OCI-LY3 (cell line): ENCODE data around the gene DUSP7.

Experiments
- EZH2phosphoT487 ChIP-seq: fragments of 200-600 bp; shearing (Covaris generic); IDR thresholded peaks from 2 replicates; pipeline ENCODE4 v1.6.1; 2018; ENCODE audit warnings: antibody characterized with exemption, mixed run types, low read depth
- TF ChIP-seq, protein P1 (sequence below): fragments of 200-600, 300-600 bp; sonication (generic); IDR thresholded peaks from 2 replicates; pipeline ENCODE4 v1.5.1; 2014; ENCODE audit warnings: antibody characterized with exemption, low read length, low read depth

DNA sequence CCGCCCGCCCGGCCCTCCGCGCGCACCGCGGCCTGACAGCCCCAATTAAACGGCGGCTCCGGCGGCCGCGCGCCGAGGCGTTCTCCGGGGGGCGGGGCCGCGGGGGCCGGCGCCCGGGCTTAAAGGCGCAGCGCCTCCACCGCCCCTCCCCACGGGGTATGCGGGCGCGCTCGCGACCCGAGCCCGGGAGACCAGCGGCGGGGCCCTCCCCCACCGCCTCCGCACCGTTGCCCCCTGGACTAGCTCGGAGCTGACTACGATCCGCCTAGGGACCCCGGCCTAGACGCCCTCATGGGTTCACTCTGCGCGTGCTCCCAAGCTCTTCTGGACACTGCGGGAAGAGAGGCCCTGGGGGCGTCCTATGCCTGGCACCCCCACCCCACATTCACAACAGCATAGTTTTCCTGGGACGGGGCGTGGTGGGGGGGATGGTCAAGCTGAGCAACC, at the start of gene DUSP7:
- TF ChIP-seq, protein P1, sequence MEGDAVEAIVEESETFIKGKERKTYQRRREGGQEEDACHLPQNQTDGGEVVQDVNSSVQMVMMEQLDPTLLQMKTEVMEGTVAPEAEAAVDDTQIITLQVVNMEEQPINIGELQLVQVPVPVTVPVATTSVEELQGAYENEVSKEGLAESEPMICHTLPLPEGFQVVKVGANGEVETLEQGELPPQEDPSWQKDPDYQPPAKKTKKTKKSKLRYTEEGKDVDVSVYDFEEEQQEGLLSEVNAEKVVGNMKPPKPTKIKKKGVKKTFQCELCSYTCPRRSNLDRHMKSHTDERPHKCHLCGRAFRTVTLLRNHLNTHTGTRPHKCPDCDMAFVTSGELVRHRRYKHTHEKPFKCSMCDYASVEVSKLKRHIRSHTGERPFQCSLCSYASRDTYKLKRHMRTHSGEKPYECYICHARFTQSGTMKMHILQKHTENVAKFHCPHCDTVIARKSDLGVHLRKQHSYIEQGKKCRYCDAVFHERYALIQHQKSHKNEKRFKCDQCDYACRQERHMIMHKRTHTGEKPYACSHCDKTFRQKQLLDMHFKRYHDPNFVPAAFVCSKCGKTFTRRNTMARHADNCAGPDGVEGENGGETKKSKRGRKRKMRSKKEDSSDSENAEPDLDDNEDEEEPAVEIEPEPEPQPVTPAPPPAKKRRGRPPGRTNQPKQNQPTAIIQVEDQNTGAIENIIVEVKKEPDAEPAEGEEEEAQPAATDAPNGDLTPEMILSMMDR: no peak
- no peak for TF ChIP-seq EZH2phosphoT487
